ENCODE results near the gene PPP1R9A.
A peak's percentile ranks its signal among the peaks of the same experiment; 100 is the strongest.

Gene PPP1R9A

DNA sequence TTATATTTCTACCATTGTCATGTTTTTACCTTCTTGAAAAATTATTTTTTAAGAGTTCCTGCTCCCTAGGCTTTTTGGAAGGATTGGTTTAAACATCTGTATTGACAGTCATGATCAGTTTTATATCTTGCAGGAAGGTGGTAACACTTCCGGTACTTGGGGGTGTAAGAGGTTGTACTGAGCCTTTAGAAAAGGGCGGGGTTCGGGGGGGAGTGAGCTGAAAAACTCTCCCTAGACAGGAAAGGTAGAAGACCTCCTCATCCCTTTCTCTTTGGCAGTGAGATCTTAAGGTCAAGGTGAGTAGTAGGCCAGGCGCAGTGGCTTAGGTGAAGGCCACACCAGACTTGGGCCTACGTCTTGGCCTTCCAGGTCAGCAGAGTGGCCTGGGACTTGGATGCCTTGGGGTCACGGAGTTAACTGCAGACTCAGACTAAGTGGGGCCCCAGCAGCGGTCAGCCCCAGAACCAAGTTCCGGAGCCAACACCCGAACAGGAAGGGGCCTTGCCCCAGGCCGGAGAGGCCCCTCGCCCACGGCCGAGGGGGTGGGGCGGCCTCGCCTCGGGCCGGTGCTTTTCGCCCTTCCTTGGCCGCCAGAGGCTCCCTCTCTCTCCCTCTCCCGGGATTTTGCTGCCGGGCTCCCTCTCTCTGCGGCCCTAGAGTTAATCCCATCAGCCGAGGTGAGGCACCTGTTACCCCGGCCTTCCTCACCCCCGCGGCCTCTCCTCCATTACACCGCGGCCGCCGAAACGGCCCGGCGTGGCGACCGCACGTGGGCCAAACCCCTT, at the start of gene PPP1R9A:
Gene PPP1R9A (plus strand): TSS at position 569 of the 785 bp plus-strand sequence. CDS start 2,520 bp downstream, outside the sequence.
- peak; percentile 93 for DNase-seq

DNA sequence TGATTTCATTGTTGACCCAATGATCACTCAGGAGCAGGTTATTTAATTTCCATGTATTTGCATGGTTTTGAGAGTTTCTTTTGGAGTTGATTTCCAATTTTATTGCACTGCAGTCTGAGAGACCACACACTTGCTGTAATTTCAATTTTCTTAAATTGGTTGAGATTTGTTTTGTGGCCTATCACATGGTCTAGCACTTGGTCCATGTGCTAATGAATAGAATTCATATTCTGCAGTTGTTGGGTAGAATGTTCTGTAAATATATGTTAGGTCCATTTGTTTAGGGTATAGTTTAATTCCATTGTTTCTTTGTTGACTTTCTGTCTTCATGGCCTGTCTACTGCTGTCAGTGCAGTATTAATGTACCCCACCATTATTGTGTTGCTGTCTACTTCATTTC, 36.3 kb upstream of the PPP1R9A start:
- no peak for DNase-seq

DNA sequence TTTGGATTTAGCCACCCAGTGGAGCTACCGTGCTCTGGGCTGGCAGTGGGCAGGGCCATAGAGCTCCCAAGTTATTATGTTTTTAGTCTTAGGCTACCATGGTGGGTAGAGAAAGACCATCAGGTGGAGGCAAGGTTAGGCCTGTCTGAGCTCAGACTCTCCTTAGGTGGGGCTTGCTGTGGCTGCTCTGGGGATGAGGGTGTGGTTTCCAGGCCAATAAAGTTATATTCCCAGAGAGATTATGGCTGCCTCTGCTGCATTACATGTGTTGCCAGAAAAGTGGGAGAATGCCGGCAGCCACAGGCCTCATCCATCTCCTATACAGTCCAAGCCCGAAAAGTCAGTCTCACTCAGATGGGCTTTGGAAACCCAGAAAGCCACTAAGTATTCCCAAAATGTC, 34.2 kb upstream of the PPP1R9A start:
- DNase-seq: no peak

DNA sequence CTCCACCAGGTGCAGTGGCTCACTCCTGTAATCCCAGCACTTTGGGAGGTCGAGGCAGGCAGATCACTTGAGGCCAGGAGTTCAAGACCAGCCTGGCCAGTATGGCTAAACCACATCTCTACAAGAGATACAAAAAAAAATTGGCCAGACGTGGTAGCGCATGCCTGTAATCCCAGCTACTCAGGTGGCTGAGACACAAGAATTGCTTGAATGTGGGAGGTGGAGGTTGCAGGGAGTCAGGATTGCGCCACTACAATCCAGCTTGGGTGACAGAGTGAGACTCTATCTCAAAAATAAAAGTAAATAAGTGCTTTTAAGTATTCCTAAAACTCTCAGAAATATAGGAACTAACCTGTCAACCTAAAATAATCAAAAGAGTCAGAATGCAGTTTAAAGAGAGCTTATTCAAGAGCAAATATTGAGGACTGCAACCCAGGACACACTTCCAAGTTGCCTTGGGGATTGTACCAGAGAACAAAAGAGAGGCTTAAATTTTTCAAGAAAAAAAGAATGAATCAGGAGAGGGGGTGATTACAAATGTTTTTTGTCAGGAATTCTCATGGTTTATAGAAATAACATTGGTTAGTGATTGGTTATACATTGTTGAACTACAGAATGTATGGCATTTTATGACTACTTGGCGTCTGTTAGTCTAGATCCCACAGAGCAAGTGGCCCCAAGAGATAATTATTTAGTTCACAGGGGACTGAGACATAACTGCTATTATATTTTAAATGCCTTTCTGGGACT, 33.2 kb upstream of the PPP1R9A start:
- no peak for DNase-seq

DNA sequence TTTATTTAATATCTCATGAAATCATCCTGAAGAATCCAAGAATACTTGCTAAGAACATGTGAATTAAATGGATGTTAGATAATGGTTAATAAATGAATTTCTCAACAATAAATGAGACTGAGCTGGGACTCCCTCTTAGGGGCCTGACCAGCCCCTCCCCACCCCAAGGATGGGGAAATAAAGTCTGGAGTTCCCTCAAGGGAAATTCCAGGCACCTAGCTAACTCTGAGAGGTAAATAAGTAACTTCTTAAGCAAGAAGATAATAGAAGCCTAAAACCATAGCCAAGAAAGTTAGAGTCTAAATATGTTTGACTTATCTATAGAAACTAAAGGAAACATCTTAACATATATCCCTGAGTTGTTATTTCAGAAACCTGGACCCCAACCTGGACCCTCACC, 32.2 kb upstream of the PPP1R9A start:
- no peak for DNase-seq

DNA sequence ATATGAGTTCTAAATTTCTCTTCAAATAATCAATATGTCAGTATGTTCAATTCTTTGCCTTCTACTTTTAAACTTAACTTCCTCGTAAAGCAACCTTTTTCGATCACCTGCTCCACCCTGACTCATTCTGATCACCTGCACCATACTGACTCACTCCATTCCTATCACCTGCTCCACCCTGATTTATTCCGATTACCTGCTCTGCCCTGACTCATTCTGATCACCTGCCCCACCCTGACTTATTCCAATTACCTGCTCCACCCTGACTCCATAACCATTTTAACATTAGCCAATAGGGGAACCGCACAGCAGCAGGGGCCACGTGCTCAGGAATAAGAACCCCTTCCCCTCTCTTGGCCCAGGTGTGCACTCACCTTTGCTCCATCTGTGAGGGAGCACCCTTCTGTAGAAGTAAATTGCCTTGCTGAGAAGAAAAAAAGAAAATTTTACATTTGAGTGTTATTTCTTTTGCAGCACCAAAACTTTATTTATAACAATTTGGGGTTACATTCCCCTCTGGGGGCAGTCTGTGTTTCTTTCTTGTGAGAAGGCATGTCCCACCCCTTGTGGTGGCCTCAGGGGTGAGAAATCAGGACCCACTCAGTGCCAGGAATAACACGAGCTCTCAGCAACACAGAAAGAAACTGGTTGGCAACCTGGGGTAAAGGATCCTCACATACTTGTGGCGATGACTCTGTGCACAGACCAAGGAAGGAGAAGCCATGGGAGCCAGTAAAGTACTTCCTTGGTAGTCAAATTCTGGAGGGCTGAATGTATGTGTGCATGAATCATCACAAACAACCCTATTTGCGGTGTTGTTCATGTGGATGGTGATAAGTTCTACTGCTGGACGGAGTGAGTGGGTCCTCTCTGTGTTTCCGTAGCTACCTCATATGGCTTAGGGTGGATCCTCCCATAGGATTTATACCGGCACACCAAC, 29.4 kb upstream of the PPP1R9A start:
- no peak for DNase-seq

DNA sequence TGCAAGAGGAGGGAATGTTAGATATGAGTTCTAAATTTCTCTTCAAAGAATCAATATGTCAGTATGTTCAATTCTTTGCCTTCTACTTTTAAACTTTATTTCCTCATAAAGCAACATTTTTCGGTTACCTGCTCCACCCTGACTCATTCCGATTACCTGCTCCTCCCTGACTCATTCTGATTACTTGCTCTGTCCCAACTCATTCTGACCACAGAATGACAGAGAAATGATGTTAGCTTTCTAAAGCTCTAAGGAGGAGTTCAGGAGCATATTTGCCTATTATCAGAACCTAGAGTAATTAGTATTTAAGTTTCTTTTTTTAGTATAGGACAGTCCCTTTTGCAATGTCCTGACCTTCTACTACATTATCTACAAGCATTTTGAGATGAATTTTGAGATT, 24.5 kb upstream of the PPP1R9A start:
- no peak for DNase-seq

DNA sequence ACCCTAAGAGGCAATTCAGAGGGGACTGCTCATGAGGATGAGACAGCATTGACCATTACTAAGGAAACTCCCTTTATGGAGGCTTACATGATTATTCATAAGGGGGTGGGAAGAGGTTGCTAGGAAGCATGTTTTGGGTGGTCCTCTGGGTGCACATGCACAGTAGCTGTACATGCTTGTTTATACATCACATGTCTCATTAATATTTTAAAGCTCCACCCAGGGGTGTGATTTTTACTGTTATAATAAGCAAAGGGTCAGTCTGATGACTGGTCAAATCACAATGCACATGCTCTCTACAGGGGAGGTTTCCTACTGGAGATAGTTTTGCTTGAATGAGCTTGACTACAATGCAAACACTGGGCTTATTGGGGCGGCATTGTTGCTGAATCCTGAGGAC, 23.8 kb upstream of the PPP1R9A start:
- no peak for DNase-seq

DNA sequence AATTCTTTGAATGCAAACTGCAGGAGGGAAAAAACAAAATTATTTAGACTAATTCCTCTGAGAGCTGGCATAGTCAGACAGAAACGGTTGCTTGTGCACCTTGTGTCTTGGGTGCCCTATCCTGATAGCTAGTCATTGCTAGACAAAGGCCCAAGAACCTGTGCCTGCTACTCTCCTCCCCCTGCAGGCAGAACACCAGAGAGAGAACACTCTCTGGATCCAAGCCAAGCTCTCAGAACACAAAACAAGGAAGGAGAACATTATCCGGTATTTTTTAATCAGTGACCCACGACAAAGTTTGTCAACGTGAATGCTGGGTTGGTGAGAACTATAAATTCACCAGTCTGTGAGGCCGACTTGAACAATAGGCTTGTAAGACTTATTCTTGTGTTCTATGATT, 18.8 kb upstream of the PPP1R9A start:
- DNase-seq: peak; percentile 32

DNA sequence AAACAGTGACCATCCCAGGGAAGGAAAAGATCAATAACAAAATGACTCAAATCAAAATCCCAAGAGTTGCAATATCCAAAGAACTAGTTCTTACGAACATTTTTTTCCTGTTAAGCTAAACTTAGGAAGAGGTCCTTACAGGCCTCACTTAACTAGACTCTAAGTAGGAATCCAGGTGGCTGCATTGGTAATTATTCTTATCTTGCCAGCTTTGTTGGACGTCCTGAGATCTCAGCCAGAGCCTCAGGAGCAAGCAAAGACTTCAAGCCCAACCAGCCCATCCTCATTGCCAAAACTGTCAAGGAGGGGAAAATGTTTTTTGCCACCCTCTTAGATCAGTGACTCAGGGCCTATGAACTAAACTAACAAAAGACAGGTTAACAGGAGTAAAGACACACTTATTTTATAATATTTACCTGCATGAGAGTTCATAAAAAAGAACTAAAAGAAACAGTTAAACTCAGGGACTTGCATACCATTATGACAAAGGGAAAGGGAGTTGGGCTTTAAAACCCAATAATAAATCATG, 18.3 kb upstream of the PPP1R9A start:
- no peak for DNase-seq

DNA sequence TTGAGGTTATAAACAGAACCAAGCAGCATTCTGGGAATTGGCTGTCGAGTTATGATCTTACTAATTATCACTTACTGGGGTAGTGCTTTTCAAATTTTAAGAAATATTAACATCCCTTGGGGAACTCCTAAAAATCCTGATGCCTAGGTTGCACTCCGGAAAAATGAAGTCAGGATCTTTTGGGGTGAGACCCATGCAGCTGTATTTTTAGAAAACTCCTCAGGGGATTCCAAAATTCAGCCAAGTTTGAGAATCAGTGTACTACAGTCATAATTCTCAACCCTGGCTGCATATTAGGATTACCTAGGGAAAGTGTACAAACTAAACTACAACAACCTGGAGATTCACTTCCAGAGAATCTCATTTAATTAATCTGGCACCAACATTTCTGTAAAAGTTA, 17.2 kb upstream of the PPP1R9A start:
- DNase-seq: no peak

DNA sequence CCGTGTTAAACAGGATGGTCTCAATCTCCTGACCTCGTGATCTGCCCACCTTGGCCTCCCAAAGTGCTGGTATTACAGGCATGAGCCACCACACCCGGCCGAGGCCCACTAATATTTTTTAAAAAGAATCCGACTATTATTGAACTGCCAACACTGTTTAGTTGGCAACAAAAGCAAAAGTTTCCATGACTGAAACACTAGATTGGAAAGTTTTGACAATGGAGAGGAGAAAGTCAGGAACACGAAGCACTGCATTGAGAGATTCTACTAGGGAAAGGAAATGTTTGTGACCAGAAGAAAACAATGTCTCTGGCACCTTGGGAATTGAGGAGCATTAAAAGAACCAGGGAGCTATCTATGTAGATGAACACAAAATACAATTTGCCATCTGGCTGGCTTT, 13.7 kb upstream of the PPP1R9A start:
- no peak for DNase-seq

DNA sequence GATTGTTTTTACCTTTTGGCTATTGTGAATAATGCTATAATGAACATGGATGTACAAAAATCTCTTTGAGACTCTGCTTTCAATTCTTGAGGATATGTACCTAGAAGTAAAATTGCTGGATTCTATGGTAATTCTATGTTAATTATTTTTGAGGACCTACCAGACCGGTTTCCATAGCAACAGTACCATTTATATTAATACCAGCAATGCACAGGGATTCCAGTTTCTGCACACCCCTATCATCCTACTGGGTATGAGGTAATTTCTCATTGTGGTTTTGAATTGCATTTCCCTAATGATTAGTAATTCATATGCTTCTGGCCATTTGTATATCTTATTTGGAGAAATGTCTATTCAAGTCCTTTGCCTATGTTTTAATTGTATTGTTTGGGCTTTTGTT, 9.9 kb upstream of the PPP1R9A start:
- DNase-seq: no peak

DNA sequence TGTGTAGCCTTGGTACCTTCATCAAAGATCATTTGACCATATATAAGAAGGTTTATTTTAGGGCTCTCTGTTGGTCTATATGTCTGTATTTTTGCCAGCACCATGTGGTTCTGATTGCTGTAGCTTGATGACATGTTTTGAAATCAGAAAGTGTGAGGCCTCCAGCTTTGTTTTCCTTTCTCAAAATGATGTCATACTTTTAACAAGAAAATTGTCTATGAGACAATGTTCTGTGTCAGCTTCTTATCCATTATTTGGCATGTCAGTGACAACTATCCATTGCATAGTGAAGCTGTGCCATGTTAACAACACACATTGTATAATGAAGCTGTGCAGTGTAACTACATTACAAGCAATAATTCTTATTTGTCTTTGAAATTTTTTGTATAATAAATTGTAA, 9.1 kb upstream of the PPP1R9A start:
- DNase-seq: no peak

DNA sequence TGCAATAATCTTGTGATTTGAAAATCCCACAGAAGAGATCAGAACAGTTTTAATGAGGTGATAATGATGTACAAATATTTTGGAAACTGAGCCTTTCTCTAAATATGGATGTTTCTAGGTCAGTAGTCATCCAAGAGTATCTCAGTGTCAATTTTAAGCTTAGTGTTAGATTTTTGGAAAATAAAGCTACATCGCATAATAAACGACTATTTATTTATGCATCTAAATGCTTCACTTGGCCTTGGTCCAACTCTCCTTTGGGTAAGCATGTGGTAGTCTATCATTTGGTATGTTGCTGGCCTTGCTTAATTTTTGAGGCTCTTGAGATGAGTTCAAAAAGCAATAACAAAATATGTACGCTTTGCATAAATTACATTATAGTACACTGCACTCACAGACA, 5.4 kb upstream of the PPP1R9A start:
- no peak for DNase-seq

DNA sequence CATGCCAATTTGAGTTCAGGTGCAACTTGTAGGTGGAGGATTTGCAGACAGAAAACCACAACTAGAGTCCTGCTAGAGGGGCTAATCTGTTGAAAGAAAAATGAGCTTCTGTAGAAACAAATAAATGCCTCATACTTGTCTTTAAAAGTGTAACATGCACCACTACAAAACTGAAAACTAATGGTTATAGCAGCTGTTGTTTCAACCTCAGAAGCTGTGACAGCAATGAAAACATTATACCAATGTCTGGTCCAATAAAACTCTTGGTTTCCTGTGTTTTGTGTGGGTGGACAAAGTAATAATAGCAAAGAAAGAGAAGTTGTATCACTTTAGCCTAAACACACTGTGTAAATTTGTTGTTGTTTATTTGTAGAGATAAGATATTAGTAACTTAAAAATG, 3.4 kb upstream of the PPP1R9A start:
- no peak for DNase-seq

DNA sequence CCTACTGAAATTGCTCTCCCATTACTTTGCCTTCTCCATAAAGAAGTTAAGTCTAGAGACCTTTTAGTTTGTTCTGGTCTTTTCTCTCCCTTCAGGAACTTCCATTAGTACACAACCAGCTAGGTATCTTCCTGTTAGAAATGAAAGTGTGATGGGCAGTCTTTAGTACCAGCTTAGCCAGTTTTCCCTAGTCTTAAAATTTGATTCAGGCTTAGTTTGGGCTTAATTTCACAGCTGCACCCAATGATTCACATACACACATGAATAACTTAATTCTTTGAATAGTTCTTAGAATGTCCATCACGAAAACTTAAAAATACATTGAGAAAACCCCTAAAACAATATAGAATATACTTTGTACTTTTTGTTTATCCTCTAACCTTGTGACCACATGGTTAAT, 2.4 kb upstream of the PPP1R9A start:
- no peak for DNase-seq

DNA sequence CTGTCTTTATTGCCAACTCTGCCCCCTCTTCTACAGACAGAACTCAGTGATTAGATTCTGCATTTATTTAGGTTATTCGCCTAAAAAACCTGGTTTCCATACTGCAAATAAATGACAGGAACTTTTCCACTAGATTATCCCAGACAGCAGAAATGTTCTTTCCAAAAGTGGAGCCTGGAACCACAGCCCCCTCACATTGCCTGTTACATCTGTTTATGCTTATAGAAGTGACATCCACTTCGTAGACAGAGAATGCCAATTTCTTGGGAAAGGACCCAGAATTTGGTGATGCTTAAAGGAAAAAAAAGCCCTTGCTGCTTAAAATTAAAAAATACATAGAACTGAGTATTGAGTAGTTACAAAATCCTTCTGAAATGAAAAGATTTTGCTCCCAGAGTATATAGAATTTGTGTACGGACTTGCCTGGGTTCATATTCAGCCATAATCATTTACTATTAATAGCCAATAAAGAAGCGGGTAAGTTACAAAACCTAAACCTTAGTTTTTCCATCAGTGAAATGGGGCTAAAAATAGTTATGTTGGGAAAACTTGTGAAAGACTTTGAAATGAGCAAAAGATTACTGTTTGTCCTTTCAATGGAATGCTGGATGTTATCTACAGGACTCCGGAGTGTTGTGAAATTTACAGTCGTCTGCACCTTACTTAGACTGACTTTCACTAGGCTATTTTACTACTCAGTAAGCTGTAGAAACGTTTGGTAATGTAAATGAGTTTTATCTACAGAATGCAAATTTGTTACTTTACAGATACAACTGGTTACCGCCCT, 1.1 kb upstream of the PPP1R9A start:
- DNase-seq: no peak

DNA sequence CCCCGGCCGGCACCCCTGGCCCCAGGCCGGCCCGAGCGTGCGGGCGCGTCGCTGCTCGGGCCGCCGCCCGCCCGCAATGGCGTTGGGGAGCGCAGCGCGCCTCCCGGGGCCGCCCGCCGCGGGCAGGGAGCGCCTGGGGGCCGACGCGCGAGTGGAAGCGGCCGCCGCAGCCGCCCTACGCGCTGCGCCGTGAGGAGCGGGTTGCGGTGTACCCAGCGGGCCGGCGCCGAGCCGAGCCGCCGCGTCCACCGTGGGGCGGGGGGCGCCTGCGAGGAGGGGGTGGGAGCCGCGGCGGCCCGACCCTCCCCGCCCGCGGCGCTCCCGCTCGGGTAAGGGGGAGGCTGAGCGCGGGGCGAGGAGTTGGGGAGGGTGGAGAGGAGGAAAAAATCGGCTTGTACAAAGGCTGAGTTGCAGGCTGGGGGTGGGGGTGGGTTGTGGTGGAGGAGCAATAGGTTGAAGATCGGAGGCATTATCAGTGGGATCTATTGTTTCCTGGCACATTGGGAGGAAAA, 473 bp downstream of the PPP1R9A start:
- peak; percentile 81 for DNase-seq

DNA sequence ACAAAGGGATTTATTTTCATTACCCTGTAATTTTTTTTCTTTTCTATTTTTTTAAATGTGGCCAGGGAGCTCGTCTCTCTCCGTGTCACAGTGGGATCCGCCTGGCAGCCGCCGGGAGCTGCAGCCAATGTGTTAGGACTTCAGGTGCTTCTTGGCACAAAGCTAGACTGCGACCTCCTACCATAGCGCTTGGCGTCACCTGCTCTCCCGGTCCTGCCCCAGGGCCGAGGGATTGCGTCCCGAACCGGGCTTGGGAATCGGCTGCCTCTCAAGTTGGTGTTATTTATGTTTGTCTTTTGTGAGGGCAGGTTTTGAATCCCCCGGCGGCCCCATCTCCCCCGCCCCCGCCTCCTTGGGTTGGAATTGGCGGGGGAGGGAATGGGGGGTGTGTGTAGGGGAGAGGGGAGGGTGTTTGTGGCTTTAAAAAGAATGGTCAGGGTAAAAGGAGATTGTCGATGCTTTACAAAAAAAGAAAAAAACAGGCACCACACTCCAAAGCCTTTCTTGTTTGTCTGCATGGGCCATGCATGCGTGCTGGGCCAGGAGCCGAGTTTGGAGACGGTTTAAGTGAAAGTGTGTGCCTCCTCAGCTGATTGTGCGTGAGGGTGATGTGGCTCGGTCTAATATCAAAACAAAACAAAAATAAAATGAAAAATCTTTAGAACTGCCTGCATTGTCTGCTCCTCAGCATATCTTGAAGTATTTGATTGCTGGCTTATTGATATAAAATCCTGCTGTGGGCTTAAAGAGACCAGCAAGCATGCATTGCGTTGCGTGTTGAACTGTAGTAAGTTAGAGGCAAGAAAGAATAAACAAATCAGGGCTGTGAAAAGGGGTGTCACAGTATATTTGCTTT, 1.2 kb downstream of the PPP1R9A start:
- DNase-seq: peak; percentile 76

DNA sequence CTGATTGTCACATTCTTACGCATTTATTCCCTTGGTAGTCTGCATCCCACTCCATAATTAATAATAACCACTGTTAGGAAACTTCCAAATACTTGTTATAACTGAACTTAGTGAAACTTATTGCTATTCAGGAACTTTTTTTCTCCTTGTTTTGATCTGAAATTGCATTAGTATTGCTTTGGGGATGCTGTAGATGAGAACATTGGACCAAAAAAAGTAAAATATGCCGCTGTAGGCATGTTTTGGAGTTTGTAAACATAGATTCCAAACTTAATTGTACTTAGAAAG, 1.7 kb downstream of the PPP1R9A start:
- DNase-seq: no peak

Data from NCI-H82 (cell line).